Panc1 (cell line): Measurements from ENCODE around the gene USH1C. TPM values are rescaled to one million over a fixed set of nuclear protein-coding genes. Genes with fewer than 3 reads are reported as not detected.

Experiments
- ATAC-seq: fragments of 200-7000 bp; cut with Tn5 transposase; 2 replicates; pipeline ENCODE4 v1.9.1; 2020; ENCODE audit warnings: mild to moderate bottlenecking, moderate library complexity
- BruUV-seq: library from RNA; stranded (reverse); fragments of 400-500 nt; replicated peaks from 2 replicates; lab custom pipeline; 2021; lab: Mats Ljungman, UMichigan
- CTCF ChIA-PET: fragments of 300-600 bp; sonication (Branson Sonifier 250); formaldehyde crosslinking; loops from one replicate; lab custom pipeline; 2022; ENCODE audit warnings: antibody characterized with exemption; lab: Charles Lee
- POLR2A ChIA-PET: fragments of 300-600 bp; sonication (Branson Sonifier 250); formaldehyde crosslinking; loops from one replicate; lab custom pipeline; 2022; ENCODE audit warnings: antibody characterized with exemption; lab: Charles Lee
- DNase-seq: peaks from one replicate; pipeline ENCODE4 v3.0.0-alpha.2; 2010; ENCODE audit warnings: low read depth, low spot score
- H3K27ac ChIP-seq: 2 replicates; pipeline ENCODE4 v1.5.1; 2011; ENCODE audit warnings: mild to moderate bottlenecking, low read length, inconsistent platforms
- H3K27me3 ChIP-seq: fragments of 200-500 bp; sonication (Bioruptor generic); 2 replicates; pipeline ENCODE4 v1.6.0; 2014; ENCODE audit warnings: low read length, inconsistent platforms; ENCODE audit not compliant: control insufficient read depth, insufficient read depth
- H3K36me3 ChIP-seq: fragments of 200-500 bp; sonication (Bioruptor generic); 2 replicates; pipeline ENCODE4 v1.5.1; 2014; ENCODE audit warnings: inconsistent platforms, mild to moderate bottlenecking, low read length, moderate library complexity; ENCODE audit not compliant: control insufficient read depth, insufficient read depth
- H3K4me1 ChIP-seq: 2 replicates; pipeline ENCODE4 v1.5.1; 2011; ENCODE audit warnings: inconsistent platforms, mild to moderate bottlenecking, low read length, moderate library complexity; ENCODE audit not compliant: control insufficient read depth, insufficient read depth
- H3K4me3 ChIP-seq, 2 experiments: 2 replicates each; pipeline ENCODE4 v1.5.1; 2011 to 2012; ENCODE audit warnings: low read depth in 2 of 2, low read length in 2 of 2, mild to moderate bottlenecking in 2 of 2, inconsistent platforms in 1 of 2, moderate library complexity in 1 of 2
- H3K9me3 ChIP-seq: fragments of 200-500 bp; sonication (Bioruptor generic); 2 replicates; pipeline ENCODE4 v1.5.1; 2014; ENCODE audit warnings: low read depth, mild to moderate bottlenecking, inconsistent platforms, low read length, moderate library complexity; ENCODE audit not compliant: control insufficient read depth, insufficient read depth
- CTCF ChIP-seq: fragments of 450-650 bp; IDR thresholded peaks from 2 replicates; pipeline ENCODE4 v1.5.1; 2017; ENCODE audit warnings: mild to moderate bottlenecking
- POLR2AphosphoS5 ChIP-seq: IDR thresholded peaks from 2 replicates; pipeline ENCODE4 v1.6.1; 2012; ENCODE audit warnings: mild to moderate bottlenecking, low read depth, low read length, moderate library complexity
- REST ChIP-seq, 2 experiments: IDR thresholded peaks; 2 replicates each; pipeline ENCODE4 v1.6.1; 2011 to 2012; ENCODE audit warnings: low read depth in 2 of 2, control low read depth in 1 of 2, low read length in 1 of 2, mild to moderate bottlenecking in 1 of 2, moderate library complexity in 1 of 2; ENCODE audit not compliant: insufficient read depth in 1 of 2
- SIN3A ChIP-seq: IDR thresholded peaks from 2 replicates; pipeline ENCODE4 v1.6.1; 2012; ENCODE audit warnings: low read depth, mild to moderate bottlenecking, low read length, moderate library complexity, borderline replicate concordance; ENCODE audit not compliant: insufficient read depth
- TCF7L2 ChIP-seq: IDR thresholded peaks from 2 replicates; pipeline ENCODE4 v1.6.1; 2011; ENCODE audit warnings: mild to moderate bottlenecking, low read depth, low read length, inconsistent platforms
- in situ Hi-C: cut with HindIII; loops from 2 replicates; pipeline ENCODE4 v1.10.0; 2016; ENCODE audit warnings: low sequenced_read_pairs, low pct_unique_long_range_greater_than_20kb
- intact Hi-C: fragments of 100-400 bp; cut with micrococcal nuclease; formaldehyde crosslinking; loops from one replicate; pipeline ENCODE4 v1.10.0; 2022; ENCODE audit not compliant: unreplicated experiment
- total RNA-seq: library from RNA; stranded (reverse); gene quantifications from one replicate; pipeline ENCODE4 v1.2.1, GENCODE V29; 2021; ENCODE audit not compliant: unreplicated experiment

USH1C gene
- total RNA-seq, 1 experiment from 2014 or later = not detected

DNA sequence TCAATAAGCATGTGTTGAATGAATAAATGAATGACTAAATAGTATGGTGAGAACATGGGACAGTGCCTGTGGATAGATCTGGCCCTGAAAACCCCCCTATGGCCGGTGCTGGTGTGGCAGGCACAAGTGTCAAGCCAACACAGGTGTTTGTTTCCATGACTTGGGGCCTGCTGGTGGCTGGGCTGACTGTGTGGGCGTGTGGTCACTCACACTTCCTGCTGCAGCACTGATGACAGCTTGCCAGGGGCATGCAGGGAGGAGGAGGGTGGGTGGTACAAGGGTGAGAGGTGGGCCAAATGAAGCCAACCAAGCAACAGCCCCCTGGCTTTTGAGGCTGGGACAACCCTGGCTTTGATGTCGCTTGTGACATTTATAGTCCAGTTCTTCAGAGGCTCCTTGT lies 37.3 kb downstream of the USH1C start:
- in situ Hi-C loops = no loop called here
- no peak for ATAC-seq

GRCh38 chr11:17506314-17506713 lies 37.9 kb downstream of the USH1C start:
- DNase-seq (no peak), ATAC-seq (no peak)
- Histone ChIP-seq H3K4me1 (no peaks in the 10 kb centered on the region), H3K27ac (no peak overlapping the region), H3K27me3 (no peaks in the 10 kb centered on the region; the same call in 1 of the 2 replicates), H3K36me3 (no peaks in the 10 kb centered on the region), H3K9me3 (no peaks in the 10 kb centered on the region), H3K4me3 (no peak overlapping the region)
- in situ Hi-C loops (no loop called here), intact Hi-C loops (loop anchor here (10.0 kb wide), 1 partner anchor 272 kb away; no protein-coding TSS in a partner anchor)
- ChIA-PET CTCF (interaction anchor here (0.5 to 1.5 kb wide), 2 partner anchors 119 to 180 kb away, joined by 3 read pairs; no protein-coding TSS in a partner anchor), POLR2A (no interaction called here)
- BruUV-seq = no TSS peak
- no peak for TF ChIP-seq REST (IDR thresholded peaks at IDR 0.05; ENCODE audit: insufficient read depth in 1 of 2, low read depth in 2 of 2, low read length in 1 of 2)
- no peak for TF ChIP-seq CTCF
- TF ChIP-seq SIN3A = no peak
- no peak for TF ChIP-seq POLR2AphosphoS5
- TF ChIP-seq TCF7L2 = no peak

More for the DNA sequence above, 37.3 kb downstream of the USH1C start:
- H3K4me3 ChIP-seq = no peak overlapping the region
- H3K27ac ChIP-seq = no peak overlapping the region
- ChIA-PET CTCF (interaction anchor here (0.5 to 1.5 kb wide), 3 partner anchors 12 to 179 kb away, joined by 3 read pairs; no protein-coding TSS in a partner anchor), POLR2A (no interaction called here)
- TF ChIP-seq POLR2AphosphoS5 (no peak), CTCF (no peak), TCF7L2 (no peak), REST (IDR thresholded peaks at IDR 0.05; ENCODE audit: insufficient read depth in 1 of 2, low read depth in 2 of 2, low read length in 1 of 2) (no peak), SIN3A (no peak)
- BruUV-seq = no TSS peak
- no peaks in the 10 kb centered on the region for H3K36me3 ChIP-seq
- H3K27me3 ChIP-seq = no peaks in the 10 kb centered on the region; the same call in 1 of the 2 replicates
- no peaks in the 10 kb centered on the region for H3K4me1 ChIP-seq
- H3K9me3 ChIP-seq = no peaks in the 10 kb centered on the region
- DNase-seq = no peak
- intact Hi-C loops = loop anchor here (10.0 kb wide), 1 partner anchor 272 kb away; no protein-coding TSS in a partner anchor
